Smooth muscle cell of the coronary artery (primary cell): Measurements from ENCODE around the gene OR10G7. TPM values are rescaled to one million over a fixed set of nuclear protein-coding genes. Genes with fewer than 3 reads are reported as not detected.

Experiments
- total RNA-seq: library from RNA; depleted of rRNA; stranded (reverse); fragments of >200 nt; gene quantifications from 2 replicates; pipeline ENCODE4 v1.2.3, GENCODE V29; 2014; ENCODE audit warnings: low replicate concordance

The OR10G7 gene, protein sequence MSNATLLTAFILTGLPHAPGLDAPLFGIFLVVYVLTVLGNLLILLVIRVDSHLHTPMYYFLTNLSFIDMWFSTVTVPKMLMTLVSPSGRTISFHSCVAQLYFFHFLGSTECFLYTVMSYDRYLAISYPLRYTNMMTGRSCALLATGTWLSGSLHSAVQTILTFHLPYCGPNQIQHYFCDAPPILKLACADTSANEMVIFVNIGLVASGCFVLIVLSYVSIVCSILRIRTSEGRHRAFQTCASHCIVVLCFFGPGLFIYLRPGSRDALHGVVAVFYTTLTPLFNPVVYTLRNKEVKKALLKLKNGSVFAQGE
- not detected in 2 replicates for total RNA-seq

DNA sequence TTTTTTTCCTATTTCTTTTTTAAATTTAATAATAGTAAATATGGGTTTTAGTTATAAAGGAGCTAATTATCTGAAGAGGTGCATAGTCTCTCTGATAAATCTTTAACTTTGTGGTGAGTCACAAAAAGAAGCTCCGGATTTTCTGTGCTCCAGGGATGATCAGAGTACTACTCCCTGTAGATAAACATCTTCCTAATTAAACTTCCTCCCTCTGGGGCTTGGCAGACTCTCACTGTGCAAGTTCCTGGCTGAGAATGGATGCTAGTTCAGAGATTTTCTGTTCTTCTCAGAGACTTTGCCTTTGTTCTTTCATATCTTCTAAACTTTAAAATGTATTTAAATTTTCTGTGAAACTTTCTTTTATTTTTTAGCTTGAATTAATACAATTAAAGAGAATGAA lies at the start of gene OR10G7:
Gene OR10G7 (minus strand): TSS at position 72 of the 400 bp plus-strand sequence. CDS start 2,324 bp downstream, outside the sequence.

DNA sequence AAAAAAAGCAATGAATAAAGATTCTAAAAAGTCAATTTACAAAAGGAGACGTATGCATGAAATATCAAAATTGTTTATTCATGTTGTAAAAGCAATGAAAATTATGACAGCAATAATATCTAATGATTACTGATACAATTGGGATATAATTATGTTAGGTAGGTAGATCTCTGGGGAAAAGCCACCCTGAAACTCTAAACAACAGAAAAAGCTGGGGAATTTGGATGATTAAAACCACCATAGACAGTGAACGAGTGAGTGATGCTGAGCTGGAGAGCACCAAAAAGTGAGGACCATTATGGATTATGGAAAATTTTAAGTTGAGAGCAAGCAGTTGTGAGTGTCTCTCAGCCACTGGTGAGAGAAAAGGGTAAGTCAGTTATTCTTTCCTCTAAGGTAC lies 14.6 kb downstream of the OR10G7 start, which contains the start of gene OR10G8:
Gene OR10G8 (plus strand): TSS at position 301 of the 400 bp plus-strand sequence. CDS start 2,825 bp downstream, outside the sequence.

DNA sequence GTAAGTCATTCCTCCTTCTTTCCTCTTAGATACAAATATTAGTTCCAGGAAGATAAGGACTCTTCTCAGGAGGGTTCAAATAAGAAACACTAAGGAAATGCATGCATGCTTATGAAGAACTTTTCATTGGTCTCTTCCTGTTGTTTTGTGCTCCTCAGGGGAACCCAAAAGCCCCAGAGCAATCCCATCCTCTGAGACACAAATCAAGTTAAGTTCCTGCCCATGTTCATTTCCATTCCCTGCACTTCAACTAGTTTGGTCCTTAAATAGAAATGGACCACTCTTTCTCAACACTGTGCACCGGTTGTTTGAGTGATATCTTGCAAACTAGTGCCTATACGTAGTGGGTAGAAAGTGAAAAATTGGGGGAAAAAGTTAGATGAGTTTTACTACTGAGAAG lies 28.4 kb downstream of the OR10G7 start, which contains the start of gene OR10G4:
Gene OR10G4 (plus strand): TSS at position 301 of the 400 bp plus-strand sequence. CDS start 2,578 bp downstream, outside the sequence.

DNA sequence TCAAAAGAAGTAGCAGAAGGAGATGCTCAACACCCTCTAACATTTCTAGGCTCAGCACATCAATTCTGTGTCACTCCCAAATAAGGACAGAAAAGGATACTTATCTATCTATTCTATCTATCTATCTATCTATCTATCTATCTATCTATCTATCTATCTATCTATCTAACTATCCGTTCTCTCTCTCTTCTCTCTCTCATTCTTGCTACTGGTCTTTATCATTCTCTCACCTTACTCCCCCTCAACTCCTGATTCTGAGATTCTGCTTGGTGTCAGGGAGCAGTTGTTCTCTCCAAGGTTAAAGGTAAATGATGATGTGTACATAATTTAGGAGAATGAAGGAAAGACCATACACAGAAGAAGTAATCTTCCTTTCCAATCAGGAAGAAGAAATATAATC lies 46.0 kb downstream of the OR10G7 start, which contains the start of gene OR10G6:
Gene OR10G6 (minus strand): TSS at position 43 of the 400 bp plus-strand sequence. CDS start 0 bp downstream, at position 43.

Other genes starting within 250 kb of the OR10G7 start
- gene OR6M1, start 235.0 kb downstream of the OR10G7 start, total RNA-seq: not detected in 2 replicates
- gene TMEM225, start 155.7 kb downstream of the OR10G7 start, total RNA-seq: not detected in 2 replicates
- gene OR8D4, start 139.2 kb downstream of the OR10G7 start, total RNA-seq: not detected in 2 replicates
- not detected in 2 replicates for gene OR4D5, start 101.7 kb downstream of the OR10G7 start, total RNA-seq
- gene OR6T1, start 97.5 kb downstream of the OR10G7 start, total RNA-seq: not detected in 2 replicates
- gene OR10S1, start 63.5 kb downstream of the OR10G7 start, total RNA-seq: not detected in 2 replicates
- not detected in 2 replicates for gene OR10G6, start 46.2 kb downstream of the OR10G7 start, total RNA-seq
- not detected in 2 replicates for gene OR10G4, start 28.3 kb downstream of the OR10G7 start, total RNA-seq
- not detected in 2 replicates for gene OR10G9, start 18.3 kb downstream of the OR10G7 start, total RNA-seq
- not detected in 2 replicates for gene OR10G8, start 14.5 kb downstream of the OR10G7 start, total RNA-seq
- 11.4 and 18.1 TPM in 2 replicates for gene VWA5A, start 74.1 kb upstream of the OR10G7 start, total RNA-seq
- not detected in 2 replicates for gene OR10D3, start 142.0 kb upstream of the OR10G7 start, total RNA-seq
- gene OR8G1, start 199.8 kb upstream of the OR10G7 start, total RNA-seq: not detected in 2 replicates
- gene OR8G5, start 215.1 kb upstream of the OR10G7 start, total RNA-seq: not detected in 2 replicates